Skeletal muscle tissue (tissue), 5 donors: Measurements from ENCODE around the gene CNPY2. TPM values are rescaled to one million over a fixed set of nuclear protein-coding genes. Genes with fewer than 3 reads are reported as not detected.
"Not testable (repeated sequence)": the region's sequence is repeated elsewhere in the genome, so short reads cannot be mapped to it uniquely, and the experiment has no call there.

Experiments used
- H3K27ac ChIP-seq: one replicate; pipeline ENCODE4 v1.7.0; 2013; ENCODE audit warnings: mild to moderate bottlenecking, low read depth, low read length, inconsistent platforms
- H3K27me3 ChIP-seq, 3 donors: one replicate each; pipeline ENCODE4 v1.7.0; 2013; ENCODE audit warnings: low read length in 3 of 3; ENCODE audit not compliant: control insufficient read depth in 3 of 3, insufficient read depth in 3 of 3
- H3K36me3 ChIP-seq, 3 donors: one replicate each; pipeline ENCODE4 v1.7.0; 2013; ENCODE audit warnings: low read length in 3 of 3; ENCODE audit not compliant: control insufficient read depth in 3 of 3, insufficient read depth in 3 of 3
- H3K4me1 ChIP-seq, 3 donors: one replicate each; pipeline ENCODE4 v1.7.0; 2013; ENCODE audit warnings: low read length in 3 of 3, mild to moderate bottlenecking in 3 of 3; ENCODE audit not compliant: control insufficient read depth in 3 of 3, insufficient read depth in 3 of 3
- H3K4me3 ChIP-seq, 3 donors: one replicate each; pipeline ENCODE4 v1.7.0; 2013; ENCODE audit warnings: low read length in 3 of 3
- H3K9ac ChIP-seq, 3 donors: one replicate each; pipeline ENCODE4 v1.7.0; 2013; ENCODE audit warnings: low read length in 3 of 3, mild to moderate bottlenecking in 3 of 3, moderate library complexity in 2 of 3, low read depth in 1 of 3
- H3K9me3 ChIP-seq, 3 donors: one replicate each; pipeline ENCODE4 v1.7.0; 2013; ENCODE audit warnings: low read length in 3 of 3; ENCODE audit not compliant: control insufficient read depth in 3 of 3
- small RNA-seq: library from RNA; depleted of rRNA; stranded (forward); fragments of <200 nt; gene quantifications from one replicate; pipeline ENCODE3, GENCODE V24; 2014
- total RNA-seq: library from RNA; depleted of rRNA; stranded (reverse); fragments of >200 nt; gene quantifications from one replicate; pipeline ENCODE4 v1.2.3, GENCODE V29; 2014
- donor health status: Osteomylitis.

The CNPY2 gene
- total RNA-seq, 1 donor from 2014 or later, result 25.1 TPM

GRCh38 chr12:56262955-56263354, 52.8 kb downstream of the CNPY2 start:
- not testable (repeated sequence) for H3K36me3 ChIP-seq, H3K9ac ChIP-seq, H3K27me3 ChIP-seq, H3K9me3 ChIP-seq, H3K4me3 ChIP-seq, H3K27ac ChIP-seq
- H3K4me1 ChIP-seq, result peaks cover 26 to 41% (median 35%) of the 10 kb centered on the region in 3 donors

DNA sequence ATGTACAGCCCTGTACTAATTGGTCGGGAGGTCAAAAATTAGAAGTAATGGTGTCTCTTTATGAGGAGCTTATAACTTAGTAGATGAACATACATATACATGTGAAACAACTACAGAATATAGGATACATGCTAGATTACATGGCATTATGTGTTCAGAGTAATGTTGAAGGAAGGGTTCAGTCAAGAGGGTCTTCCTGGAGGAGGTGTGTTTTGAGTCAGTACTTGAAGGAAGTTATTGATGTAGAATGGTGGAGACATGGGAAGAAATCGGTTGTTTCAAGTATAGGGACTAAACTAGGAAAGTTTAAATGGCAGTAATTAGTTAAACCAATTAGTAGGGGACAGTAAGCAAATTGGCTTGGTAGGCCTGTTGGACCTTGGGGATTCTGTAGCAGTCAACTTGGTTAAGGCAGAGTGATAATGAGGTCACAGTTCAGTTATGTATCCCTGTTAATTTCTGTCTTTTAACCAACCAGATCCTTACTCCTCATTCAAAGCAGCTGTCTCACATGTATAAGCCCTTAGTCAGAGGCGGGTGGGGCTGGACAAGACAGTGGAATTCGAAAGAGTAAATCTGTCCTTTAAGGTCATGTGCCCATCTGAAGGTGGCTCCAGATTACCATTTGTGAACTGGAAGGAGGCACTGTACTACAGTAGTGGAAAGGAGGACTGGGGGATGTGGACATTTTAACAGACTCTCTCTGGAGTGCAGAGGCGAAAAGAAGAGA, 54.1 kb downstream of the CNPY2 start:
- Histone ChIP-seq H3K36me3 (peaks cover 0 to 5% (median 2%) of the 10 kb centered on the region in 3 donors), H3K9me3 (no peaks in the 10 kb centered on the region), H3K27me3 (no peaks in the 10 kb centered on the region), H3K9ac (peak overlapping the region in 2 of 3 donors; percentile 8 to 14), H3K27ac (peak overlapping the region; percentile 85), H3K4me3 (peak overlapping the region in 1 of 3 donors; percentile 13), H3K4me1 (peaks cover 33 to 42% (median 38%) of the 10 kb centered on the region in 3 donors)

DNA sequence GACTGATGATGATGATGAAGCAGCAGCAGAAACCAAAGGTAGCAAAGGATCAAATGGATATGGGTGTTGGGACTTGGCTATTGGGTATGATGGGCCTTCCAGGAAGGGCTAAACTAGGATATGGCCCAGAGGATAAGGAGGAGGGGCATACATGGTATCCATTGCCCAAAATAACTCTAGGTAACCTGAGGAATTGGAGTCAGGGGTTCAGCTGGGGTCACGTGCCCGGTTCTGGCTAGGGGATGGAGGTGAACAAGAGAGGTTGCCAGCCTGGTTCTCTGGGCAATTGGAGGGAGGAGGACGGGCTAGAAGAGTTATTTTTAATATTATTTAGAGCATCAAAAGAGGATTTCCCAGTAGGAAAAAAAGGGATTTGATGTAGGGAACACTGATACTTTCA, 54.9 kb downstream of the CNPY2 start:
- Histone ChIP-seq H3K36me3 (peaks cover under 1 to 12% (median 8%) of the 10 kb centered on the region in 3 donors), H3K4me1 (peaks cover 35 to 44% (median 41%) of the 10 kb centered on the region in 3 donors), H3K9ac (peak overlapping the region in 1 of 3 donors; percentile 10), H3K27ac (peak overlapping the region; percentile 85), H3K4me3 (peak overlapping the region in 1 of 3 donors; percentile 29), H3K9me3 (no peaks in the 10 kb centered on the region), H3K27me3 (no peaks in the 10 kb centered on the region)

GRCh38 chr12:56260380-56260779, 55.4 kb downstream of the CNPY2 start:
- Histone ChIP-seq H3K36me3 (peaks cover 6 to 17% (median 13%) of the 10 kb centered on the region in 3 donors), H3K9me3 (no peaks in the 10 kb centered on the region), H3K27me3 (no peaks in the 10 kb centered on the region), H3K4me1 (peaks cover 40 to 49% (median 43%) of the 10 kb centered on the region in 3 donors), H3K27ac (peak overlapping the region; percentile 85), H3K4me3 (peak overlapping the region in 1 of 3 donors; percentile 22), H3K9ac (no peak overlapping the region)

Small RNA genes within 50 kb of the gene (small RNA-seq; reads per million reads assigned to genes)
- gene RNU7-40P, result not detected

Other genes with a start within 250 kb of the CNPY2 start
- gene ERBB3, start 235.8 kb downstream of the CNPY2 start, total RNA-seq, result 154 TPM
- 53.8 TPM for gene PA2G4, start 211.4 kb downstream of the CNPY2 start, total RNA-seq
- gene RPL41, start 199.4 kb downstream of the CNPY2 start, total RNA-seq, result 4,392 TPM
- gene ZC3H10, start 197.7 kb downstream of the CNPY2 start, total RNA-seq, result 5.7 TPM
- 149 TPM for gene ESYT1, start 187.7 kb downstream of the CNPY2 start, total RNA-seq
- 451 TPM for gene MYL6B, start 163.4 kb downstream of the CNPY2 start, total RNA-seq
- 859 TPM for gene MYL6, start 157.6 kb downstream of the CNPY2 start, total RNA-seq
- 43.8 TPM for gene SMARCC2, start 126.5 kb downstream of the CNPY2 start, total RNA-seq
- gene RNF41, start 94.1 kb downstream of the CNPY2 start, total RNA-seq, result 30.8 TPM
- 14.1 TPM for gene NABP2, start 91.6 kb downstream of the CNPY2 start, total RNA-seq
- not detected for gene SLC39A5, start 85.9 kb downstream of the CNPY2 start, total RNA-seq
- 6.8 TPM for gene ANKRD52, start 57.6 kb downstream of the CNPY2 start, total RNA-seq
- 12.0 TPM for gene COQ10A, start 49.0 kb downstream of the CNPY2 start, total RNA-seq
- gene CS, start 15.7 kb downstream of the CNPY2 start, total RNA-seq, result 137 TPM
- gene PAN2, start 18.0 kb upstream of the CNPY2 start, total RNA-seq, result 19.3 TPM
- not detected for gene IL23A, start 22.9 kb upstream of the CNPY2 start, total RNA-seq
- 85.6 TPM for gene STAT2, start 44.1 kb upstream of the CNPY2 start, total RNA-seq
- gene APOF, start 46.9 kb upstream of the CNPY2 start, total RNA-seq, result not detected
- gene TIMELESS, start 133.4 kb upstream of the CNPY2 start, total RNA-seq, result 5.2 TPM
- not detected for gene MIP, start 138.7 kb upstream of the CNPY2 start, total RNA-seq
- 2.1 TPM for gene SPRYD4, start 152.6 kb upstream of the CNPY2 start, total RNA-seq
- not detected for gene GLS2, start 172.2 kb upstream of the CNPY2 start, total RNA-seq
- 12.5 TPM for gene RBMS2, start 205.8 kb upstream of the CNPY2 start, total RNA-seq